PFSK-1 (cell line): ENCODE results near the gene BAK1.

Source experiments
- FOXP2 ChIP-seq: optimal IDR thresholded peaks from 2 replicates; pipeline ENCODE3; 2011; ENCODE audit warnings: borderline replicate concordance, control low read depth, inconsistent platforms; ENCODE audit not compliant: insufficient read depth; ENCODE audit errors: extremely low read length, extremely low read depth
- POLR2AphosphoS5 ChIP-seq: IDR thresholded peaks from 2 replicates; pipeline ENCODE4 v1.6.1; 2012; ENCODE audit warnings: low read depth, mild to moderate bottlenecking, control low read depth, low read length, moderate library complexity
- REST ChIP-seq, 2 experiments: IDR thresholded peaks; 2 replicates each; pipeline versions ENCODE4 v1.6.1 to v1.8.0; 2011 to 2012; ENCODE audit warnings: low read depth in 2 of 2, low read length in 2 of 2, control low read depth in 1 of 2, inconsistent platforms in 1 of 2, mild to moderate bottlenecking in 1 of 2, moderate library complexity in 1 of 2; ENCODE audit not compliant: insufficient read depth in 1 of 2
- SIN3A ChIP-seq: IDR thresholded peaks from 2 replicates; pipeline ENCODE4 v1.6.1; 2012; ENCODE audit warnings: mild to moderate bottlenecking, low read length, moderate library complexity, borderline replicate concordance; ENCODE audit not compliant: insufficient read depth
- TAF1 ChIP-seq: IDR thresholded peaks from 2 replicates; pipeline ENCODE4 v1.6.1; 2012; ENCODE audit warnings: low read length, control low read depth, borderline replicate concordance; ENCODE audit not compliant: insufficient read depth

BAK1 gene

DNA sequence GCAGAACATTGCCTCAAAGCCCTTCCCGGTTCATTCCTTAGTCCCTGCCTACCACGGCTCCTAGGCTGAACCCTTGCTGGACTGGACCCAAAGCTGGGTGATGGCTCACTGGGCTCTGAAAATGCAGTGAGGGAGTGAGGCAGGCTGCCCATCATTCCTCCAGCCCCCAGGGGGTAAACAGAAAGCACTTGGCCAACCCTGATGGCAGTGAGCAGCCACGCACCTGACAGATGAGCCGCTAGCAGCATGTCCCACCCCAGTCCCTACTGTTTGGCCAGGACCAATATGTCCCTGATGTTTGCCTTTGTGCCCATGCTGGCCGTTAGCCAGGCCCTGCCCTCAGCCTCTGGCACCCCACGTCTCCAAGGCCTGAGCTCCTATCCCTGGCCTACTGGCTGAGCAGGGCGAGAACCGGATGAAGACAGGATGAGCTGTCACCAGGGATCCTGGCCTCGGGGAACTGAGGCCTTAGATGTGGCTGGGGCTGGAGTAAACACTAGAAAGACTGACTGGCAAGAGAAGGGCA lies 19.4 kb upstream of the BAK1 start:
- TF ChIP-seq TAF1 = no peak
- TF ChIP-seq POLR2AphosphoS5 = no peak
- TF ChIP-seq FOXP2 = no peak
- no peak for TF ChIP-seq SIN3A
- no peak for TF ChIP-seq REST (IDR thresholded peaks at IDR 0.05; ENCODE audit: insufficient read depth in 1 of 2, low read depth in 2 of 2, low read length in 2 of 2)

DNA sequence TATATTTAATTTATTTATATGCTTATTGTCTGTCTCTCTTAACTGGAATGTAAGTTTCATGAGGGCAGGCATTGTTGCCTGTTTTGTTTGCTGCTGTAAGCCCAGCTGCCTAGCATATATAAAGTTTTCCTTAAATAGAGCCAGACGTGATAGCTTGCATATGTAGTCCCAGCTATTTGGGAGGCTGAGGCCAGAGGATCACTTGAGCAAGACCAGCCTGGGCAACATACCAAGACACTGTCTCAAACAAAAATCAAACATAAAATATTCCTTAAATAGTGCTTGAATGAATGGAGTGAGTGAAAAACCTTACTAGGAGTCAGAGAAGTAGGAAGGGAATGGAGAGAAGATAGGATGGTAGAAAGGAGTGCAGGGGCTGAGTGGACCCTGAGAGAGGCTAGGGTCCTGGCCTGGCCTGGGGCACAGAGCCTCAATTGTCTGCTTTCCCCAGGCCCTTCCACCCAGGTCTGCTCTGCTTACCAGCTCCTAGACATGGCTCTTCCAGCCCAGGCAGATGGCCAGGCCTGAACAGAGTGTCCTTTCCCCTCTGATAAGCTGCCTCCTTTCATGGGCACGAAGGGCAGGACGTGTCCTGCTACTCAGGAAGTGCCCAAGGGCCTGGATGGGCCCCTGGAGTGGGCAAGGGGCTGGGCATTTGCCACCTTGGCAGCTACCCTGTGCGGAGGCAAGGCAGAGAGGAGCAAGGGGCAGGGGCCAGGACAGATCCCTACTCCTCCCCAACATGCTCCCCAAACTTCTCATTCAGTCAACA lies 17.7 kb upstream of the BAK1 start:
- no peak for TF ChIP-seq POLR2AphosphoS5
- no peak for TF ChIP-seq REST (IDR thresholded peaks at IDR 0.05; ENCODE audit: insufficient read depth in 1 of 2, low read depth in 2 of 2, low read length in 2 of 2)
- no peak for TF ChIP-seq TAF1
- no peak for TF ChIP-seq FOXP2
- no peak for TF ChIP-seq SIN3A

- TF ChIP-seq POLR2AphosphoS5 (no peak), SIN3A (no peak)
These were observed 15.1 kb upstream of the BAK1 start for GRCh38 chr6:33595001-33595846.

- TF ChIP-seq FOXP2 = no peak
- no peak for TF ChIP-seq TAF1
- no peak for TF ChIP-seq REST (IDR thresholded peaks at IDR 0.05; ENCODE audit: insufficient read depth in 1 of 2, low read depth in 2 of 2, low read length in 2 of 2)
- no peak for TF ChIP-seq POLR2AphosphoS5
- no peak for TF ChIP-seq SIN3A
These were observed 13.3 kb upstream of the BAK1 start for GRCh38 chr6:33593414-33593727.

GRCh38 chr6:33592595-33593413 lies 12.7 kb upstream of the BAK1 start:
- no peak for TF ChIP-seq TAF1
- TF ChIP-seq FOXP2 = no peak
- no peak for TF ChIP-seq POLR2AphosphoS5
- TF ChIP-seq REST (IDR thresholded peaks at IDR 0.05; ENCODE audit: insufficient read depth in 1 of 2, low read depth in 2 of 2, low read length in 2 of 2) = no peak
- no peak for TF ChIP-seq SIN3A
